GM12873 (cell line): ENCODE measurements around the gene KDM4B.

Source experiments
- TF ChIP-seq, protein P1 (sequence below): IDR thresholded peaks from 2 replicates; pipeline ENCODE4 v1.5.1; 2012; ENCODE audit warnings: low read depth, mild to moderate bottlenecking, moderate library complexity, low read length, control low read depth; ENCODE audit not compliant: insufficient read depth; ENCODE audit errors: missing control alignments

KDM4B gene

DNA sequence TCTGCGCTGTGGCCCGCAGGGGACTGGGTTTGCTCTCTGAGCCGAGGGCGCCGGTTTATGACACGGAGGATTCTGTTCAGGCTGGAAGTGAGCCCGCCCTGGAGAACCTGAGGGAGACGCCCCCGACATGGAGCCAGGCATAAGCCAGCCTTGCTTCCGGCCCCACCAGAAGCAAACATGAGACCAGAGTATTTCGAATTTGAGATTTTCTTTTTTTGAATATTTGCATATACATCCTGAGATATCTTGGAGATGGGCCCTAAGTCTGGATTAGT lies 72.9 kb downstream of the KDM4B start:
- TF ChIP-seq, protein P1, sequence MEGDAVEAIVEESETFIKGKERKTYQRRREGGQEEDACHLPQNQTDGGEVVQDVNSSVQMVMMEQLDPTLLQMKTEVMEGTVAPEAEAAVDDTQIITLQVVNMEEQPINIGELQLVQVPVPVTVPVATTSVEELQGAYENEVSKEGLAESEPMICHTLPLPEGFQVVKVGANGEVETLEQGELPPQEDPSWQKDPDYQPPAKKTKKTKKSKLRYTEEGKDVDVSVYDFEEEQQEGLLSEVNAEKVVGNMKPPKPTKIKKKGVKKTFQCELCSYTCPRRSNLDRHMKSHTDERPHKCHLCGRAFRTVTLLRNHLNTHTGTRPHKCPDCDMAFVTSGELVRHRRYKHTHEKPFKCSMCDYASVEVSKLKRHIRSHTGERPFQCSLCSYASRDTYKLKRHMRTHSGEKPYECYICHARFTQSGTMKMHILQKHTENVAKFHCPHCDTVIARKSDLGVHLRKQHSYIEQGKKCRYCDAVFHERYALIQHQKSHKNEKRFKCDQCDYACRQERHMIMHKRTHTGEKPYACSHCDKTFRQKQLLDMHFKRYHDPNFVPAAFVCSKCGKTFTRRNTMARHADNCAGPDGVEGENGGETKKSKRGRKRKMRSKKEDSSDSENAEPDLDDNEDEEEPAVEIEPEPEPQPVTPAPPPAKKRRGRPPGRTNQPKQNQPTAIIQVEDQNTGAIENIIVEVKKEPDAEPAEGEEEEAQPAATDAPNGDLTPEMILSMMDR: no peak

DNA sequence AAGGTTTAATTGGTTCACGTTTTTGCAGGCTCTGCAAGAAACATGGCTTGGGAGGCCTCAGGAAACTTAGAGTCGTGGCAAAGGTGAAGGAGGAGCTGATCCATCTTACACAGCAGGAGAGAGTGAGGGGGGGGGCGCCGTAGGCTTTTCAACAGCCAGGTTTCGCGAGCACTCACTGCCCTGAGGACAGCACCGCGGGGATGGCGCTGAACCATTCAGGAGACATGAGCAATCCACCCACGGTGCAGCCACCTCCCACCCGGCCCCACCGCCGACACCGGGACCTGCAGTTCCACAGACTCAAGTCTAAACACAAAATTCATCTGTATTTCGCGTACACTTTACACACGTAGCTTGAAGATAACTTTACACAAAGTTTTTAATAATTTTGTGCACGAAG lies 73.6 kb downstream of the KDM4B start:
- TF ChIP-seq, protein P1: no peak

DNA sequence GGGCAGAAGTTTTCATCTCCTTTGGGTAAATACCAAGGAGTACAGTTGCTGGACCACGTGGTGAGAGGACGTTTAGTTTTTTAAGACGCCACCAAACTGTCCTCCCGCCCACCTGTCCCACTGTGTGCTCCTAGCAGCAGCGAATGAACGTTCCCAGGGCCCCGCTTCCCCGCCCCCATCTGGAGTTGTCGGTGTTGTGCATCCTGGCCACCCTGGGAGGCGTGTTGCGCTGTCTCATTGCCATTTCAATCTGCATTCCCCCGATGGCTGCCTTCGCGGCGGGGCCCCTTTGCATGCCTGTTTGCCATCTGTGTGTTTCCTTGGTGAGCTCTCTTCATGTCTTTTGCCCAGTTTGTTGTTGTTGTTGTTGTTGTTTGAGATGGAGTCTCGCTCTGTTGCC lies 76.1 kb downstream of the KDM4B start:
- TF ChIP-seq, protein P1: no peak

DNA sequence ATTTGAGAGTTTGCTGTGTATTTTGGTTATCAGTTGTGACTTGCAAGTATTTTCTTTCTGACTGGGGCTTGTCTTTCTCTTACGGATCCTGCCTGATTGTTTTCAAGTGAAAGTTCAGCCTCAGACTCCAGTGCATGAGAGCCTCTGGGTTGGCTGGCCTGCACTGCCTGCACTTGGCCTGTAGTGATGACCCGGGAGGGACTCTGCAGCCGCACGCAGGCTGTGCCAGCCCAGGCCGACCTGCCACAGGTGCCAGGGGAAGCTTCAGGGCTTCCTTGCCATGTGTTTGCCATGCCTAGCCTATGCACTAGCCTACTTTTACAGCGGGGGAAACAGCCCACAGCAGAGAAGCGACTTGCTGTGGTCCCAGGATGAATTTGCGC lies 77.0 kb downstream of the KDM4B start:
- TF ChIP-seq, protein P1: no peak

DNA sequence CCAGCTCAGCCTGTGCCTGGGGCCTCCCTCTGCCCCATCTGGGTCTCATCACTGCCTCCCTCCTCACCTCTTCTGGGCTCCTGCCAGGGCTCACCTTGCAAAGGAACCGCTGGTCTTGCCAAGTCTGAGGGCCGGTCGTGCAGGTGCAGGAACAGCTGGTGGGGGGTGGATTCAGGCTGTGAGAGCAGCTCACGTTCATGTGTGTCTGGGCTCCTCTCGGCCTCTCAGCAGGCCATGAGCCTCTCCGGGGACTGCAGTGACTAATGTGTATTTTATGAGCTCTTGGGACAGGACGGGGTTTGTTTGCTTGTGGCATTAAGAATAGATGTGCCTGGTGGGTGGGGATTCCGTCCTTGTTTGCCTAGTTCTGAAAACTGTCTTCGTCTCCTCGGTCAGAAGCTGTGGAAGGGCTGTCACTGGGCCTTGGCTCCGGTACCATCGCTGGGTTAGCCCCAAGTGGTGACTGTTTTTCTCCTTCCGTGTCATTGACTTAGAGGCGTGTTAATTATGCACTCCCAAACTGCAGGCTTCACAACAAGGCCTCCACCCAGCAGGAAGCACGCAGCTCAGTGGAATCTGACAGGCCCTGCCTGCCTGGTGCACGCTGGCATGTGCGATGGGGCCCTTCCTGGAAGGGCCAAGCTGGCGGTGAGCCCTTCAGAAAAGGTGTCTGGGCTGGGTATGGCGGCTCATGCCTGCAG lies 77.6 kb downstream of the KDM4B start:
- TF ChIP-seq, protein P1: no peak

DNA sequence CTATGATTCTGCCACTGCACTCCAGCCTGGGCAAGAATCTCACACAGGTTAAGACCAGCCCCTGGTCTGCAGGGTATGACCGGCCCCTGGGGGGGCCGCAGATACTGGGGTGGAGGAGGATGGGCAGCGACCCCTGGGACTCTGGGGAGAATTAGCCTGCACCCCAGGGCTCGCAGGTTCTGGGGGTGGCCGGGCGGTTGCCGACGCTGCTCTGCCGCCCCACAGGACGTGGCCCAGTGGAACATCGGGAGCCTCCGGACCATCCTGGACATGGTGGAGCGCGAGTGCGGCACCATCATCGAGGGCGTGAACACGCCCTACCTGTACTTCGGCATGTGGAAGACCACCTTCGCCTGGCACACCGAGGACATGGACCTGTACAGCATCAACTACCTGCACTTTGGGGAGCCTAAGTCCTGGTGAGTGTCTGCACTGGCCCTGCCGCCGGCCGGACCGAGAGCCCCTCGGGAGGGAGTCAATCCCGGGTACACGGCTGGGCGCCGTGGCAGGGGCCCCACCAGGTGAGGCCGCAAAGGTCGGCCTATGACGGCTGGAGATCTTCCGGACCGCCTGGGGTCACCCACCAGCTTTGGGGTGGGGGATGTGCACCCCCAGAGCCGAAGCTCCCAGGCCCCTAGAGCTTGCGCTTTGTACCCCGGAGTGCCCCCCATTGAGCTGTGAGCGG lies 78.5 kb downstream of the KDM4B start:
- TF ChIP-seq, protein P1: no peak

DNA sequence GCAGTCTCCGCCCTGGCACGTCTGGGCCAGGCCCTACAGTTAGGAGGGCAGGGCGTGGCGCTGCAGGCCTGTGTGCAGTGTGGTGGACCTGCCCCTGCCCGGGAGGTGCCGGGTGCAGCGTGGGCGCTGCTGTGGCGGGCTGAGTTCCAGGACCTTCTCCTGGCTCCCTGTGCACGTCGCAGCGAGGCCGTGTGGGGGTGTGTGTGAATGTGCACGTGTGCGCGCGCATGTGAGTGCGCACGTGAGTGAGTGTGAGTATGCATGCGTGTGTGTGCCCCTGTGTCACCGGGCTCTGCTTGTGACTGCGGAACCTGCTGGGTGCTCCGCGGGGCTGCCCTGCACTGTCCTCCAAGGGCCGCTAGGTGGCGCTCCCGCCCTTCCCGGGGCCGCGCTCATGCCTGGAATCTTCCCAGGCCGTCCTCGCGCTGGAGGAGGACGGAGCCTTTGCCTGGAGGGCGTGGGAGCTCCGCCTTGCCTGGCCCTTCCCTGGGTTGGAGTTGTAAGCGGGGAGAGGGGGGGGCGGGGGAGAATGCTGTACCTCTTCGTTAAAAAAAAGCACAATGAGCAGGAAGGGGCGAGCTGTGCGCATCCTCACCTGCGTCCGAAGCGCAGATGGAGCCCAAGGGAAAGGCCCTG lies 79.3 kb downstream of the KDM4B start:
- TF ChIP-seq, protein P1: peak; percentile 97
